Activated T-cell treated with anti-CD3 and anti-CD28 coated beads, Interleukin-2, amount 50 U/mL, for 72 hours (primary cell): ENCODE results near the gene MCRS1. TPM values are rescaled to one million over a fixed set of nuclear protein-coding genes. Genes with fewer than 3 reads are reported as not detected.

Source experiments
- ATAC-seq, 2 donors: fragments of 150-1000 bp; cut with Tn5 transposase; replicated peaks in 1 of 2; 2 replicates each; pipeline ENCODE4 v1.10.0; 2021; ENCODE audit warnings: moderate library complexity in 2 of 2, mild to moderate bottlenecking in 1 of 2
- DNase-seq, 2 donors: peaks; one replicate each; pipeline ENCODE4 v3.0.0; 2021 to 2022; ENCODE audit warnings: mixed read lengths in 1 of 2
- H3K27ac Mint-ChIP-seq: one replicate; pipeline ENCODE4 v1.8.0; 2022; ENCODE audit warnings: mild to moderate bottlenecking, moderate library complexity, mixed read lengths
- H3K27me3 Mint-ChIP-seq: one replicate; pipeline ENCODE4 v1.8.0; 2022; ENCODE audit warnings: low read depth, mixed read lengths
- H3K36me3 Mint-ChIP-seq, 2 donors: one replicate each; pipeline ENCODE4 v1.8.0; 2022; ENCODE audit warnings: mixed read lengths in 2 of 2, mild to moderate bottlenecking in 1 of 2; ENCODE audit not compliant: insufficient read depth in 2 of 2
- H3K4me1 Mint-ChIP-seq: one replicate; pipeline ENCODE4 v1.8.0; 2022; ENCODE audit warnings: low read depth, mixed read lengths
- H3K4me3 Mint-ChIP-seq, 2 donors: one replicate each; pipeline ENCODE4 v1.8.0; 2022; ENCODE audit warnings: mild to moderate bottlenecking in 2 of 2, mixed read lengths in 2 of 2, moderate library complexity in 2 of 2
- H3K9me3 Mint-ChIP-seq, 2 donors: one replicate each; pipeline ENCODE4 v1.8.0; 2022; ENCODE audit warnings: mixed read lengths in 2 of 2
- total RNA-seq, 2 donors: library from RNA; stranded (reverse); gene quantifications; one replicate each; pipeline ENCODE4 v1.2.3, GENCODE V29; 2022

The MCRS1 gene
- total RNA-seq, 2 donors from 2014 or later = 59.4 to 73.8 TPM

DNA sequence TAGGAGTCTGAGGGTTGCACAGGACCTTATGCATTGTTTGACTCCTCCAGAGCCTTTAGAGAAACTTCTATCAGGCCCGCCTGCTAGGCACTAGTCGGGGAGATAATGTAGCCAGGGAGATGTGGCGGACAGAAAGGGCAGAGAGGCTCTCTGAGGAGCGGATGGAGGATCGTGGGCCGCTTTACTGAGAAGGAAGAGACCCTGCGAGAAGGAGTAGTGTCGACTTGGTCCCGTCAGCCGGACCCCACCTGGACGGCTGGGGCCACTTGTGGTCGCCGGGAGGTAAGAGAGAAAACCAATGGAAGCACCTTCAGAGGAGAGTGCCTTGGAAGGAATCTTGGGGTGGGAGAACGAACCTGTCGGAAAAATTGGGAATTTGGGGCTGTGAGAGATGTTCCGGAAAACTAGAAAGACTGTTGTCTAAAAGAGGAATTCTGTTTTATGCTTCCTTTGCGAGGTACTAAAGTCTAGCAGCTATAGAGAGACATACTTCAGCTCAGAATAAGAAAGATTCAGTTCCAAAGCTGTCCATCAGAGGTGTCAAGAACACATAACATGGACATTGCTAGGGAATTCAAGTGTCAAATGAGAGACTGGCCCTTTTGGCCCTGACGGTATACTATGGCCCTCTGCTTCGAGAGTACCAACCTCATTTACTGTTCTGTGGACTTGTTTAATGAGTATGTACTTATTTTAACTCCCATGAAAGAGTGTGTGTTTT lies 660 bp upstream of the MCRS1 start:
- Mint-ChIP-seq H3K4me1 (peaks cover 58% of the 10 kb centered on the region), H3K27ac (peak overlapping the region; percentile 98)
- peak; percentile 33 to 36 for ATAC-seq

GRCh38 chr12:49567302-49567610 lies 686 bp downstream of the MCRS1 start:
- H3K27me3 Mint-ChIP-seq = no peaks in the 10 kb centered on the region
- DNase-seq (no peak), ATAC-seq (peak; percentile 14 to 18)
- H3K27ac Mint-ChIP-seq = peak overlapping the region; percentile 98
- H3K4me3 Mint-ChIP-seq = peak overlapping the region; percentile 99
- H3K9me3 Mint-ChIP-seq = no peaks in the 10 kb centered on the region
- peaks cover 58% of the 10 kb centered on the region for H3K4me1 Mint-ChIP-seq
- H3K36me3 Mint-ChIP-seq = peaks cover 6 to 7% of the 10 kb centered on the region in 2 donors

More for the DNA sequence above, 660 bp upstream of the MCRS1 start:
- DNase-seq = no peak
- Mint-ChIP-seq H3K4me3 (peak overlapping the region; percentile 99), H3K9me3 (no peaks in the 10 kb centered on the region), H3K27me3 (no peaks in the 10 kb centered on the region), H3K36me3 (peaks cover 5 to 6% of the 10 kb centered on the region in 2 donors)

- Mint-ChIP-seq H3K9me3 (no peaks in the 10 kb centered on the region), H3K36me3 (peaks cover 6 to 8% of the 10 kb centered on the region in 2 donors), H3K27me3 (no peaks in the 10 kb centered on the region), H3K4me1 (peaks cover 52% of the 10 kb centered on the region), H3K4me3 (no peak overlapping the region), H3K27ac (no peak overlapping the region)
- ATAC-seq (no peak), DNase-seq (no peak)
Measured at GRCh38 chr12:49566361-49566760, 1.6 kb downstream of the MCRS1 start.

GRCh38 chr12:49565406-49566265 lies 2.3 kb downstream of the MCRS1 start:
- no peak overlapping the region for H3K4me3 Mint-ChIP-seq
- H3K9me3 Mint-ChIP-seq = no peaks in the 10 kb centered on the region
- no peak for ATAC-seq
- H3K4me1 Mint-ChIP-seq = peaks cover 44% of the 10 kb centered on the region
- H3K36me3 Mint-ChIP-seq = peaks cover 6 to 8% of the 10 kb centered on the region in 2 donors
- no peak for DNase-seq
- H3K27ac Mint-ChIP-seq = no peak overlapping the region
- H3K27me3 Mint-ChIP-seq = no peaks in the 10 kb centered on the region

DNA sequence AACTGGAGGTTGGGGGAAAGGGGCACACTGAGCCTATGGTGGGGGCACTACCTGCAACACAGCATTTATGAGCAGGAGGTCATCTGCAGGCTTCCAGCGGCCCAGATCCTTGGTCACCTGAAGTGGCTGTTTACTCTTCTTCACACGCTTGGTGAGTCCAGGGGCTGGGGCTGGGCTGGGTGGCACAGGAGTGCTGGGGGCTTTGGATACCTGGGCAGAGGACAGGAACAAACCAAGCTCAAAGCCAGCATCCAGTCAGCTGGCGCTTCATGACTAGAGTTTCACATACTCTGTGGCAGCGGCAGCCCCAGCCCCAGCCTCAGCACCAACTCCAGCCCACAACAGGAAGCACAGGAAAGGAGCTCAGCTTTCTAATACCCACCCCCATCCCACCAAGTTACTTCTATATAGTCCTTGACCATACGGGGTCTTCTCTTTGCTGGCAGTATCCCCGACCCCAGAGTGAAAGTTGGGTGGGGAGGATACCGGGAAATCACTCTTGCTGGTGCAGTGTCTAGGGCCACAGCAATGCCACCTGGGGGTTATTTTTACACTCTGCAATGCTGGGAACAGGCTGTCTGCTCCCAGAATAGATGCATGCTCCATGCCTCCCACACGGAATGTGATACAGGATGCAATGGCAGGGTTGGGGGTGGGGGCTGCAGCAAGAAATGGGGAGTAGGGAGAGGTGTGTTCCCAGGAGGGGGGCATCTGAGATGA lies 3.1 kb downstream of the MCRS1 start:
- Mint-ChIP-seq H3K4me3 (no peak overlapping the region), H3K4me1 (peaks cover 38% of the 10 kb centered on the region), H3K36me3 (peaks cover 6 to 8% of the 10 kb centered on the region in 2 donors), H3K9me3 (no peaks in the 10 kb centered on the region), H3K27me3 (no peaks in the 10 kb centered on the region), H3K27ac (no peak overlapping the region)
- ATAC-seq (no peak), DNase-seq (no peak)

- no peaks in the 10 kb centered on the region for H3K27me3 Mint-ChIP-seq
- H3K4me3 Mint-ChIP-seq = no peak overlapping the region
- no peak overlapping the region for H3K27ac Mint-ChIP-seq
- no peaks in the 10 kb centered on the region for H3K9me3 Mint-ChIP-seq
- peaks cover 6 to 8% of the 10 kb centered on the region in 2 donors for H3K36me3 Mint-ChIP-seq
- peaks cover 38% of the 10 kb centered on the region for H3K4me1 Mint-ChIP-seq
- DNase-seq (no peak), ATAC-seq (no peak)
Measured at GRCh38 chr12:49563951-49564685, 3.8 kb downstream of the MCRS1 start.

- peaks cover 29% of the 10 kb centered on the region for H3K4me1 Mint-ChIP-seq
- H3K4me3 Mint-ChIP-seq = no peak overlapping the region
- no peak for DNase-seq
- no peaks in the 10 kb centered on the region for H3K9me3 Mint-ChIP-seq
- ATAC-seq = no peak
- no peak overlapping the region for H3K27ac Mint-ChIP-seq
- H3K27me3 Mint-ChIP-seq = no peaks in the 10 kb centered on the region
- H3K36me3 Mint-ChIP-seq = peaks cover 3 to 6% of the 10 kb centered on the region in 2 donors
Measured at GRCh38 chr12:49562831-49563230, 5.1 kb downstream of the MCRS1 start.

- Mint-ChIP-seq H3K27ac (no peak overlapping the region), H3K4me1 (peaks cover 23% of the 10 kb centered on the region), H3K9me3 (no peaks in the 10 kb centered on the region), H3K4me3 (no peak overlapping the region), H3K36me3 (peaks cover 3 to 6% of the 10 kb centered on the region in 2 donors), H3K27me3 (no peaks in the 10 kb centered on the region)
- DNase-seq = no peak
- ATAC-seq = no peak
Measured at GRCh38 chr12:49562233-49562632, 5.7 kb downstream of the MCRS1 start.

GRCh38 chr12:49560695-49561094 lies 7.2 kb downstream of the MCRS1 start:
- Mint-ChIP-seq H3K4me3 (no peak overlapping the region), H3K27ac (no peak overlapping the region), H3K9me3 (no peaks in the 10 kb centered on the region), H3K4me1 (peaks cover 11% of the 10 kb centered on the region), H3K27me3 (no peaks in the 10 kb centered on the region), H3K36me3 (peaks cover 3 to 6% of the 10 kb centered on the region in 2 donors)
- ATAC-seq = no peak
- no peak for DNase-seq

GRCh38 chr12:49559011-49559675 lies 8.8 kb downstream of the MCRS1 start:
- Mint-ChIP-seq H3K27ac (no peak overlapping the region), H3K4me3 (no peak overlapping the region), H3K36me3 (peaks cover 3 to 5% of the 10 kb centered on the region in 2 donors), H3K4me1 (no peaks in the 10 kb centered on the region), H3K27me3 (no peaks in the 10 kb centered on the region), H3K9me3 (no peaks in the 10 kb centered on the region)
- ATAC-seq (no peak), DNase-seq (no peak)

DNA sequence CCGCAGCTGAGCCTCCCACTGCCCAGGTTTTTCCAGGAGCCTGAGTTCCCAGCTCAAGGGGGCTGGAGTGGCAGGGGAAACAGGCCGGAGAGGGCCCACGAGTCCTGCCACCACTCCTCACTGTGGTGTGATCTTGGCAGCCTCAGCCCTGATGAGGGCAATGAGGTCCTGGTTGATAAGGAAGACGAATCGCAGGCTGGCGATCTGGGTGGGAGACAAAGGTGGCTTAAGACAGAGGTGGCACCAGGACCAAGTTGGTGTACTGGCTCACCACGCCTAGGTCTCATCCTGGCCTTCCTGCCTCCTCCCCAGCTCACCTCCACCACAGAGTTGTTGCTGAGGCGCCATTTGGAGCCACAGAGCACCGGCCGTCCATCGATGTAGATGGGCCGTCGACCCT lies 9.4 kb downstream of the MCRS1 start:
- Mint-ChIP-seq H3K4me1 (no peaks in the 10 kb centered on the region), H3K27me3 (no peaks in the 10 kb centered on the region), H3K4me3 (no peak overlapping the region), H3K27ac (no peak overlapping the region), H3K9me3 (no peaks in the 10 kb centered on the region), H3K36me3 (peaks cover 3 to 4% of the 10 kb centered on the region in 2 donors)
- DNase-seq (no peak), ATAC-seq (no peak)

- Mint-ChIP-seq H3K4me1 (no peaks in the 10 kb centered on the region), H3K27ac (no peak overlapping the region), H3K9me3 (no peaks in the 10 kb centered on the region), H3K4me3 (no peak overlapping the region), H3K27me3 (no peaks in the 10 kb centered on the region), H3K36me3 (peaks cover 3 to 4% of the 10 kb centered on the region in 2 donors)
- ATAC-seq (no peak), DNase-seq (no peak)
Measured at GRCh38 chr12:49557917-49558215, 10.1 kb downstream of the MCRS1 start.
